CD4-positive, alpha-beta T cell treated with Interferon gamma for 1 hour (primary cell): ENCODE data around the gene SPSB1.
"Not testable (repeated sequence)": the region's sequence is repeated elsewhere in the genome, so short reads cannot be mapped to it uniquely, and the experiment has no call there.

ENCODE experiments used
- DNase-seq: peaks from one replicate; pipeline ENCODE4 v3.0.0-alpha.2; 2020

The SPSB1 gene

GRCh38 chr1:9280015-9280860, 12.5 kb upstream of the SPSB1 start:
- DNase-seq: no peak

GRCh38 chr1:9281071-9281827, 11.4 kb upstream of the SPSB1 start:
- DNase-seq: no peak

DNA sequence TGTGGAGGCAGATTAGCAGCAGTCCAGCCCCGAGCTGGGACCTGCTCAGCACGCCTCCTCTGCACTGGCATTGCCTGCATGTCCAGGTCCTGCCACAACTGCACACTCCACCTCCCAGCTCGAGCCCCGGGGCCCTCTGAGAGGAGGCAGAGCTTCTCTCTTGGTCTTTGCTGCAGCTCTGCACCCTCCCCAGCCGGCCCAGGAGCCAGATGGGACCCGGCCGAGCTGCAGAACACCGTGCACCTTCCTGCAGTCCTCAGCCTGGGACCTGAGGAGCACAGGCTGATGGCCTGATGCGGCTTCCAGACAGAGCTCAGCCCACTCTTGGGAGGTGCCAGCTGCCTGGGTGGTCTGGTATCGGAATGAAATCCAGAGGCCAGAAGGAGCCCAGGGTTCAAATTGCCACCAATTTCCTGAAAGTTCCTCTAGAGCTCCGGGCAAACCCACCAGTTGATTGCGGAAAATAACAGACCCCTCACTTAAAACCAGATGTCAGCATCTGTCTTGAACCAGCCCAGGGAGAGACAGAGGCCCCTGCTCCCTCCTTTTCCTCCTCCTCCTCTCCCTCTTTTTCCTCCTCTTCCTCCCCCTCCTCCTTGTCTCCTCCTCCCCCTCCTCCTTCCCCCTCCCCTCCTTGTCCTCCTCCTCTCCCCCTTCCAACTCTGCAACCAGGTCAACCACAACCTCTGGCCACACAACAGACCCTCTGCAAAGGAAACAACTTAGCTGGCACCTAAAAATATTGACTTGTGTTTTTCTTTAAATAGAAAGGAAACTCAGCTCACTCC, 10.6 kb upstream of the SPSB1 start:
- no peak for DNase-seq

- DNase-seq: no peak
These were observed 10.1 kb upstream of the SPSB1 start for GRCh38 chr1:9282696-9282955.

DNA sequence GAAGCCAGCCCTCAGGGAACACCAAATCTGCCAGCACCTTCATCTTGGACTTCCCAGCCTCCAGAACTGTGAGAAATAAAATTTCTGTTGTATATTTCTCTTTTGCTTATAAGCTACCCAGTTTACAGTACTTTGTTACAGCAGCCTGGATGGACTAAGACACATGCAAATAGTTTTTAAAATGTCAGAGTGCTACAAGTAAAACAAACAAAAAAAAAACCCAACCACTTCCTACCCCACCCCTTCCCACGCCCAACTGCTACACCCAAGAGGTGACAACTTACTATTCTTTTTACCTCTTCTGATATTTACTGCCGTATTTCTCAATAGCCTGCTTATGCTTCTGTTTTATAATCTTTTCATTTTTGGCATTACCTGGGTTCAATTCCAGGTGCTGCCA, 8.6 kb upstream of the SPSB1 start:
- no peak for DNase-seq

DNA sequence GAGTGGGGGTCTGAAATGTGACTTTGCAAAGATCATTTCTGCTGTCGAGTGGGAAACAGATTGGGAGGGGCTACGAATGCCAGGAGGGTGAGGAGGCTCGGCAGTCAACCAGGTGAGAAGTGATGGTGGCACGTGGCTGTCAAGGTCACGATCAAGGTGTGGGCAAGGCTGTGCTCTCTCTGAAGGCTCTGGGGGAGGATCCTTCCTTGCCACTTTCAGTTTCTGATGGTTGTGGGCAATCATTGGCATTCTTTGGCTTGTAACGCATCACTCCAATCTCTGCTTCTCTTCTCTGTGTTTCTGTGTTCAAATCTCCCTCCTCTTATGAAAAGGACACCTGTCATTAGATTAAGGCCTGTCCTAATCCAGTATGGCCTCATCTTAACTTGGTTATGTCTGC, 6.1 kb upstream of the SPSB1 start:
- DNase-seq: no peak

- peak; percentile 72 for DNase-seq
These were observed 3.6 kb upstream of the SPSB1 start for GRCh38 chr1:9289090-9289534.

DNA sequence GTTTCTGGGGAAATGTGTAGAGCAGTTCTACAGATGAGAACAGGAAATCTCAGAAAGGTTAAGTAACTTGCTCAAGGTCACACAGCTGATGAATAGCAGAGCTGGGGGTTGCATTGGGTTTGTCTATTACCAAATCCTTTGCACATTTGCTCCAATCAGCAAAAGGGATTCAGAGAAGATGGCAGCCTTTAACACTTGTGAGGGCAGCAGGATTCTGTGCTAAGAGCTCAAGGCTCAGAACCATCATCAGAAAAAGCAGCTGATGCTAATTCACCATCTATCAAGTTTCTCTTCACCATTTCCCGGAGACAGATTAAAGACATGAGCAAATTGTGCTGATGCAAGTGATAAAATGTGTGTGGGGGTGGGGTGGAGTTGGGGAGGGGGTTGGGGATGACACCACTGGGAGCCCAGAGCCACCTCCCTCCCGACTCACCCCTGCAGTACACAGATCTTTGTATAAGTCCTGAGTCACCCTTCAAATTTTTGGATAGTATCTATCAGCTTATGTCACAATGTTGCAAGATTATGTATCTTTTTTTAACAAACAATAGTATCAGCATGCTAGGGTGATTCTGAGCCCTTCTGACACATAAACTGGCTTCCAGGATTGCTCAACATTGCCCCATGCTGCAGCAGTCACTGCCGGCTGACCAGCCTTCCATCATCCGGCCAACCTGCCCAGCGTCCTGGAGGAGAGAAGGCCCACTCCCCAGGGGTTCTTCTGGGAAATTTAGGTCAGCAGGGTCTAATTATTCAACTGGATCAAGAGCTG, 2.8 kb upstream of the SPSB1 start:
- DNase-seq: peak; percentile 24

- no peak for DNase-seq
These were observed 757 bp upstream of the SPSB1 start for GRCh38 chr1:9291914-9292360.

- DNase-seq: no peak
These were observed 493 bp downstream of the SPSB1 start for GRCh38 chr1:9293241-9293532.

GRCh38 chr1:9293533-9294404, 1.1 kb downstream of the SPSB1 start:
- peak; percentile 12 for DNase-seq

DNA sequence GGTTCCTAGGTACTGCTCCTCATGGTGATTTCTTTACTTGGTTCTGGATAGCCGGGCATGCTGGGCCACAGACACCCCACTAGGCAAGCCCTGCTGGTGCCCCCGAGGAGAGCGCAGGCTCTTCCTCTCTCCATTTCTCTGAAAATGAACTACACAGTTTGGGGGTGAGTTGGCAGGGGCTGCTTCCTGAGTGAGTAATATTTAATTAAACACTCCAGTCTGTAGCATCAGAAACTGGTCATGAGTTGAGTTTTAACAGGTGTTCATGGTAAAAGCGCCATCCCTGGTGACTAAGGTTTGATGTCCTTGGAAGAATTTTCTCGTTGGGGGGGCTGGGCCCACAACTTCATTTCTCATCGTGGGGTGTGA, 1.7 kb downstream of the SPSB1 start:
- no peak for DNase-seq

DNA sequence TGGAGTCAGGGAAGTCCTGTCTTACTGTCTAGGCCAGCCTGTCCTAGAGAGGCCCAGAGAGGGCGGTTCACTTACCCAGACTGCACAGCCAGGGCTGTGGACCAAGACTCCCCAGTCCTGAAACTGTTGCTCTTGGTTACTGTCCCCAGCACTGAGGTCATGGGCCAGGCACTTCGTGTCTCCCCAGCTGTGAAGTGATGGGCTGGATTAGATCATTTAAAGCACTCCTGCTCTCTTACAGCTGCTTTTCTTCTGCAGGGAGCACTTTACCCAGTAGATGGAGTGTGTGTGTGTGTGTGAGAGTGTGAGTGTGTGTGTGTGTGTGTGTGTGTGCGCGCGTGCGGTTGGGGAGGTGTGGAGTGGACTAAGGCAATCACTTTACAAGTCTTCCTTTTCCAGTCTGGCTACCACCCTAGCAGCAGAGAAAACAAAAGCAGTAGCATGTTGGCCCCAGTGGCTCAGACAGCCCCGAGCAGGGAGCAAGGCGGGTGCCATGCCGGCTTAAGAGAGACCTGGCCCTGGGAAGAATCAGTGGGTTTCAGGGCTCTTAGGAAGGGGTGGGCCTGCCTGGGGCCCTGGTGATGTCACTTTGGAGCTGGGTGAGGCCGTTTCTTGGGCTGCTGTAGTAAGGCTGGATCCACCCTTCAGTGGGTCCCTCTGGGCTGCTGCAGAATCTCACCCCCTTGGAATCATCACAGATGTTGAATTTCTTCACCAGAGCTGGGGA, 2.4 kb downstream of the SPSB1 start:
- DNase-seq: no peak

- DNase-seq: no peak
These were observed 3.2 kb downstream of the SPSB1 start for GRCh38 chr1:9295884-9296283.

GRCh38 chr1:9296850-9297249, 4.2 kb downstream of the SPSB1 start:
- DNase-seq: no peak

DNA sequence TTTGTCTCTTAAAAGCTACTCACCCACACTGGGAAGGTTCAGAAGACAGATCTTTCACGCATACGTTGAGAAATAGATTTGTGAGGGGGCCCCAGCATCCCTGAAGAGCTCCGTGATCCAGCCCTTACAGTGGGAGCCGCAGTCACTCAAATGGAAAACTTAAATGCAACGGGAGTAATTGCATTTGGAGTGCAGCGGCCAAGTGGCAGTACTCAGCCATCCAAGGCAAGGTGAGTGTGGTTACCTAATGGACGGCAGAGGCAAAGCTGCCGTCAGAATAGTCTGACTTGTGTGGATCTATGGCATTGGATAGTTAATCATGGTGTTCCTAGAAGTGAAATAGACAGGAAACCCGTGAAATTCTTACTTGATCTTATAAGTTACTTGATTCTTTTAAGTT, 5.1 kb downstream of the SPSB1 start:
- no peak for DNase-seq

DNA sequence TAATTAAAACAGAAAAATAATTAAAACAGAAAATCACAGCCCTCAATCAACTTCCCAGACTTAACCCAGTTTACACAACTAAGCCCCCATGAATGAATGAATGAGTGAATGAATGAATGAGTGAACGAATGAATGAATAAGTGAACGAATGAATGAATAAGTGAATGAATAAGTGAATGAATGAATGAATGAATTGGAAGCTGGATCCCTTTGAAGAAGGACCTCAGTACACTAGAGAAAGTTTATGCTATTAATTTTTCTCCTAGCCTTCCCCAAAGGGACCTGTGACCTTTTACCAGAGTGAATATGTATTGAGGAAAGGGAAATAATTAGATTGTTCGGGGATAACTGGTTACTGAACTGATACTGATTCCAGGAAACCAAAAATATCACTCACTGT, 5.6 kb downstream of the SPSB1 start:
- no peak for DNase-seq

- DNase-seq: not testable (repeated sequence)
These were observed 7.2 kb downstream of the SPSB1 start for GRCh38 chr1:9299571-9300541.

- no peak for DNase-seq
These were observed 7.9 kb downstream of the SPSB1 start for GRCh38 chr1:9300573-9300972.
